BJ (cell line): Measurements from ENCODE around the gene CLINT1. TPM values are rescaled to one million over a fixed set of nuclear protein-coding genes. Genes with fewer than 3 reads are reported as not detected.

Source experiments
- CTCF ChIA-PET: fragments of 350-600 bp; formaldehyde crosslinking; extraction: SDS; loops from one replicate; lab custom pipeline; 2021; ENCODE audit warnings: antibody characterized with exemption, inconsistent platforms; lab: Yijun Ruan, JAX
- POLR2A ChIA-PET: fragments of 300-600 bp; sonication (Branson Sonifier 250); formaldehyde crosslinking; extraction: SDS; loops from one replicate; lab custom pipeline; 2021; ENCODE audit warnings: antibody characterized with exemption; lab: Charles Lee
- DNase-seq: peaks from one replicate; pipeline ENCODE4 v3.0.0-alpha.2; 2011; ENCODE audit warnings: low read depth
- H3K27me3 ChIP-seq: 2 replicates; pipeline ENCODE4 v1.6.0; 2011; ENCODE audit warnings: low read length; ENCODE audit not compliant: control insufficient read depth, insufficient read depth
- H3K36me3 ChIP-seq: 2 replicates; pipeline ENCODE4 v1.5.1; 2011; ENCODE audit warnings: low read length; ENCODE audit not compliant: control insufficient read depth, insufficient read depth
- H3K4me3 ChIP-seq: 2 replicates; pipeline ENCODE4 v1.5.1; 2011; ENCODE audit warnings: low read depth, mild to moderate bottlenecking, control low read depth, low read length
- polyA plus RNA-seq: library from polyadenylated mRNA; depleted of rRNA; stranded (reverse); fragments of >200 nt; gene quantifications from 2 replicates; pipeline ENCODE4 v1.2.3, GENCODE V29; 2011
- TF ChIP-seq, protein P1 (sequence below): IDR thresholded peaks from 2 replicates; pipeline ENCODE4 v1.5.1; 2011; ENCODE audit warnings: low read depth, mild to moderate bottlenecking, control low read depth, inconsistent platforms, low read length, moderate library complexity; ENCODE audit not compliant: insufficient read depth

CLINT1 gene
- polyA plus RNA-seq, 1 experiment, result 164 TPM

DNA sequence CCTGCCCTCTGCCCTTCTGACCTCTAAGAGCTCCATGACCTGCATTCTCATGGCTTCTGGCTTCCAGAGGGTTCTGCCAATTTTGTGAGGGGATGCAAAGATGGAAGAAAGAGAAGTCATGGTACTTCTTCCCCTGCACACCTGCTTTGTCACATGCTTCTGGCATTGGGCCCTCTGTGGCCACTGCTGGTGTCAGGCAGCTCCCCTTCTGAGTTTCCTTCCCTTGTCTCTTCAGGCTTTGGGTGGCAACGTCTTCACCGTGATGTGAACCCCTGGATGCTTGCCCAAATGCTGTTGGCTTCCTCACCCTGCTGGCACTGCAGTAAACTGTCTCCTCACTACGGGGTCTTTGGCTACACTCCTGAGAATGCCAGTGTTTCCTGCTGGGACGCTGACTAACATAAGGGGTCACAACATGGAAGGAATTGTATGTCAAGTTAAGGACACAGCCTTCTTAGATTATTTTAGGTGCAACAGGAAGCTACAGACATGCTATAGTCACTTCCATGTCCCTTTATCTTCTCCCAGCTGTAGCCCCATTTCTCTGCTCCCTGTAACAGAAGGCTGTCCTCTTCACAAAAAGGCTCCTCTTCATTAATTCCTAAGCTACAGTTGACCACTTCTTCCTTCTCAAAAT is 8.9 kb upstream of the CLINT1 start:
- H3K36me3 ChIP-seq, result no peaks in the 10 kb centered on the region
- H3K27me3 ChIP-seq, result no peaks in the 10 kb centered on the region
- POLR2A ChIA-PET, result no interaction called here
- H3K4me3 ChIP-seq, result no peak overlapping the region
- TF ChIP-seq, protein P1, sequence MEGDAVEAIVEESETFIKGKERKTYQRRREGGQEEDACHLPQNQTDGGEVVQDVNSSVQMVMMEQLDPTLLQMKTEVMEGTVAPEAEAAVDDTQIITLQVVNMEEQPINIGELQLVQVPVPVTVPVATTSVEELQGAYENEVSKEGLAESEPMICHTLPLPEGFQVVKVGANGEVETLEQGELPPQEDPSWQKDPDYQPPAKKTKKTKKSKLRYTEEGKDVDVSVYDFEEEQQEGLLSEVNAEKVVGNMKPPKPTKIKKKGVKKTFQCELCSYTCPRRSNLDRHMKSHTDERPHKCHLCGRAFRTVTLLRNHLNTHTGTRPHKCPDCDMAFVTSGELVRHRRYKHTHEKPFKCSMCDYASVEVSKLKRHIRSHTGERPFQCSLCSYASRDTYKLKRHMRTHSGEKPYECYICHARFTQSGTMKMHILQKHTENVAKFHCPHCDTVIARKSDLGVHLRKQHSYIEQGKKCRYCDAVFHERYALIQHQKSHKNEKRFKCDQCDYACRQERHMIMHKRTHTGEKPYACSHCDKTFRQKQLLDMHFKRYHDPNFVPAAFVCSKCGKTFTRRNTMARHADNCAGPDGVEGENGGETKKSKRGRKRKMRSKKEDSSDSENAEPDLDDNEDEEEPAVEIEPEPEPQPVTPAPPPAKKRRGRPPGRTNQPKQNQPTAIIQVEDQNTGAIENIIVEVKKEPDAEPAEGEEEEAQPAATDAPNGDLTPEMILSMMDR, result no peak
- CTCF ChIA-PET, result interaction anchor here (0.6 to 1.7 kb wide), 3 partner anchors 11 to 464 kb away, joined by 3 to 4 read pairs (median 3); no protein-coding TSS in a partner anchor
- no peak for DNase-seq

DNA sequence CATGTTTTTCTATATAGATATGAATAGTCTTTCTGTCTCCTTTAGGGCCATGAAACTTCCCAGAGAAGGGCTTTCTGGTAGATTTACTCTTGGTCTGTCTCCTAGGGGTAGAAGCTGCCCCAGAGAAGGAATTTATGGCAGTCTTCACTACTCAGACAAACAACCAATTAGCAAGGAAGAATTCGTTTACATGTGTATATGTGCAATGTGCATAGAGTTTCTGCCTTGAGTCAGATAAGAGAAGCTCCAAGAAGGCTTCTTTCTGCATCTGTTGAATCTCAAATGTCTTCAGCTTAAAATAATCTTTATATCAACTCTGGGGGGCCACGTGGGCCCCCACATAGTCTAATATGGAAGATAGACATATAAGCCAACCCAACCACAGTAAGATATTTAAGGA is 7.6 kb upstream of the CLINT1 start:
- POLR2A ChIA-PET, result no interaction called here
- H3K27me3 ChIP-seq, result no peaks in the 10 kb centered on the region
- CTCF ChIA-PET, result interaction anchor here (1.7 kb wide), 1 partner anchor 9 kb away, joined by 3 read pairs; no protein-coding TSS in a partner anchor

DNA sequence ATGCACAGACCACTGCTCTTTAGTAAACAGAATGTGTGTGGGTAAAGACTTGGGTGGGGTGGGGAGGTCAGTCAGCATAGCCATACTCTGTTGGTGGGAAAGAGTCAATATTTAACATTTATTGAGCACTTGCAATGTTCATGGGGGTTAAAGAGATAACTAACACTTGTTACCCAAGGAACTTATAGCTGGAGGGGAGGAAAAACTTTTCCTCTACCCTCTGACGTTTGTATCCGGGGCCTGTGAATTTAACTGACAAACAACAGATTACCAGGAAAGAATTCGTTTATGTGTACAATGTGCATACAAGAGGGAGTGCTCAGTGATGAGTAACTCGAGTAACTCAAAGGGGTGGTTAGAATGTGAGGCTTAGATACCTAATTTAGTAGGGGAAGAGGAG is 6.8 kb upstream of the CLINT1 start:
- Histone ChIP-seq H3K27me3 (no peaks in the 10 kb centered on the region), H3K4me3 (no peak overlapping the region), H3K36me3 (no peaks in the 10 kb centered on the region)
- ChIA-PET CTCF (interaction anchor here (1.7 kb wide), 1 partner anchor 9 kb away, joined by 3 read pairs; no protein-coding TSS in a partner anchor), POLR2A (no interaction called here)
- DNase-seq, result no peak
- TF ChIP-seq, protein P1, result no peak

More for the DNA sequence above, 7.6 kb upstream of the CLINT1 start:
- H3K4me3 ChIP-seq, result no peak overlapping the region
- TF ChIP-seq, protein P1, result no peak
- H3K36me3 ChIP-seq, result no peaks in the 10 kb centered on the region
- no peak for DNase-seq

GRCh38 chr5:157864067-157864466 is 5.1 kb upstream of the CLINT1 start:
- TF ChIP-seq, protein P1, result no peak
- H3K27me3 ChIP-seq, result no peaks in the 10 kb centered on the region
- no peaks in the 10 kb centered on the region for H3K36me3 ChIP-seq
- ChIA-PET POLR2A (no interaction called here), CTCF (no interaction called here)
- no peak overlapping the region for H3K4me3 ChIP-seq
- DNase-seq, result no peak

DNA sequence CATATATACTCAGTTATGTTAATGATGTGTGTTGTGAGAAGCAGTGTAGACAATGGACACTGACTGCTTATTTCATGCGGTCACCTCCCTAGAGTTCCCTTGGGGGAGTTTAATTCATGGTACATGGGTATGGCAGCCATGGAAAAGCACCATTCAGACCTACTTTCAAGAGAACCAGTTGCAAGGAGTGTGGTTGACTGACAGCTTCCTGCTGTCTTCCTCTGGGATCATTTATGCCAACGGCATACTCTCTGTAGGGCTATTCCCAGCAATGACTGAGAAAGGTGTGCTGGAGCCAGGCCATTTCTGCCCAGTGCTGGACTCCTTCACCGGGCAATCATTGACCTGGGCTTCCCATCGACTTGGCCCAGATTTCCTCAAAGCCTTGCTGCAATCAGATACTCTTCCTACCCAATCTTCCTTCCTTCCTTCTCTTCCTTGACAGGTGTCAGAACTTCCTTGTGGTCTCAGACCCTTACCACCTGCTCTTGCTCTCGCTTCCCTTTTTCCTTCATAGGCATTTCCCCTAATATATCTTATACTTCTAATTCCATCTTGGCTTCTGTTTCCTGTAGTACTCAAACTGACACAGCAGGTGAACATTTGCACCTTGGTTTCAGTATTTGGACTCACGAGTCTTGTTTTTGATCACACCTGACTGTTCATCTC is 3.4 kb upstream of the CLINT1 start:
- Histone ChIP-seq H3K36me3 (no peaks in the 10 kb centered on the region), H3K27me3 (no peaks in the 10 kb centered on the region), H3K4me3 (no peak overlapping the region)
- TF ChIP-seq, protein P1, result no peak
- DNase-seq, result no peak
- ChIA-PET CTCF (no interaction called here), POLR2A (no interaction called here)
